Keratinocyte (primary cell): ENCODE measurements around the gene FOXP4. TPM values are rescaled to one million over a fixed set of nuclear protein-coding genes. Genes with fewer than 3 reads are reported as not detected.

Experiments used
- DNase-seq: peaks from one replicate; pipeline ENCODE4 v3.0.0-alpha.2; 2011; ENCODE audit warnings: low read depth, missing footprints, low spot score
- FAIRE-seq: peaks from 2 replicates; lab custom pipeline; 2011; peaks lifted over from hg19 to GRCh38; lab: Jason Lieb, UNC
- H2AFZ ChIP-seq: 2 replicates; pipeline ENCODE4 v1.6.0; 2012; ENCODE audit warnings: low read length, control low read depth, inconsistent platforms; ENCODE audit not compliant: control insufficient read depth
- H3K27ac ChIP-seq: 2 replicates; pipeline ENCODE4 v1.5.1; 2011; ENCODE audit warnings: low read length; ENCODE audit not compliant: control insufficient read depth, insufficient read depth
- H3K27me3 ChIP-seq: 3 replicates; pipeline ENCODE4 v1.6.0; 2011; ENCODE audit warnings: low read length; ENCODE audit not compliant: control insufficient read depth, insufficient read depth; ENCODE audit errors: extremely low read depth
- H3K36me3 ChIP-seq, 2 experiments: 2 replicates in 1 of 2; 3 replicates in 1 of 2; pipeline ENCODE4 v1.5.1; 2011; ENCODE audit warnings: low read length in 2 of 2, mild to moderate bottlenecking in 1 of 2; ENCODE audit not compliant: control insufficient read depth in 2 of 2, insufficient read depth in 2 of 2; ENCODE audit errors: extremely low read depth in 1 of 2
- H3K4me1 ChIP-seq: 3 replicates; pipeline ENCODE4 v1.5.1; 2011; ENCODE audit warnings: low read length; ENCODE audit not compliant: control insufficient read depth, insufficient read depth; ENCODE audit errors: extremely low read depth
- H3K4me2 ChIP-seq: 3 replicates; pipeline ENCODE4 v1.6.0; 2011; ENCODE audit warnings: low read depth, low read length; ENCODE audit not compliant: control insufficient read depth, insufficient read depth; ENCODE audit errors: extremely low read depth
- H3K4me3 ChIP-seq, 3 experiments: fragments of 200-600 bp in 1 of 3; sonication (generic) in 1 of 3; 2 replicates in 2 of 3; 3 replicates in 1 of 3; pipeline ENCODE4 v1.5.1; 2011 to 2016; ENCODE audit warnings: low read length in 3 of 3, mild to moderate bottlenecking in 3 of 3, control low read depth in 2 of 3, inconsistent platforms in 1 of 3, low read depth in 1 of 3, mixed read lengths in 1 of 3, mixed run types in 1 of 3, moderate library complexity in 1 of 3; ENCODE audit not compliant: control insufficient read depth in 2 of 3, insufficient read depth in 2 of 3; ENCODE audit errors: extremely low read depth in 1 of 3
- H3K79me2 ChIP-seq: 2 replicates; pipeline ENCODE4 v1.6.0; 2012; ENCODE audit warnings: low read length; ENCODE audit not compliant: control insufficient read depth, insufficient read depth
- H3K9ac ChIP-seq: 3 replicates; pipeline ENCODE4 v1.6.0; 2011; ENCODE audit warnings: low read length; ENCODE audit not compliant: control insufficient read depth, insufficient read depth; ENCODE audit errors: extremely low read depth
- H3K9me1 ChIP-seq: 3 replicates; pipeline ENCODE4 v1.6.0; 2011; ENCODE audit warnings: low read length; ENCODE audit not compliant: control insufficient read depth, insufficient read depth; ENCODE audit errors: extremely low read depth
- H3K9me3 ChIP-seq: 2 replicates; pipeline ENCODE4 v1.5.1; 2012; ENCODE audit warnings: low read depth, low read length; ENCODE audit not compliant: control insufficient read depth
- H4K20me1 ChIP-seq: 3 replicates; pipeline ENCODE4 v1.6.0; 2011; ENCODE audit warnings: low read length; ENCODE audit not compliant: control insufficient read depth, insufficient read depth; ENCODE audit errors: extremely low read depth
- CTCF ChIP-seq, 3 experiments: IDR thresholded peaks in 1 of 3; conservative IDR thresholded peaks in 1 of 3; optimal IDR thresholded peaks in 1 of 3; 2 replicates in 2 of 3; 3 replicates in 1 of 3; pipeline versions ENCODE3 to v1.5.1; 2011; ENCODE audit warnings: low read length in 3 of 3, mild to moderate bottlenecking in 3 of 3, moderate library complexity in 2 of 3, control low read depth in 1 of 3, inconsistent platforms in 1 of 3; ENCODE audit not compliant: insufficient read depth in 2 of 3; ENCODE audit errors: extremely low read depth in 1 of 3
- EZH2 ChIP-seq: IDR thresholded peaks from one replicate; pipeline ENCODE4 v1.6.1; 2012; ENCODE audit warnings: inconsistent platforms, mild to moderate bottlenecking, low read length, moderate library complexity
- dilution Hi-C: fragments of 300-500 bp; cut with MboI; formaldehyde crosslinking; loops from one replicate; pipeline ENCODE4 v1.7.0; 2020; ENCODE audit warnings: low sequenced_read_pairs; ENCODE audit not compliant: extremely low pct_ligation_motif_present
- polyA plus RNA-seq, 5 experiments: library from polyadenylated mRNA; depleted of rRNA in 3 of 5; stranded (reverse) in 3 of 5; stranded (forward) in 1 of 5; unstranded in 1 of 5; fragments of >200 nt; gene quantifications; 1 replicate in 1 of 5; 2 replicates in 3 of 5; 3 replicates in 1 of 5; pipeline versions ENCODE4 v1.2.1 to v1.2.3, GENCODE V29; 2011 to 2012; ENCODE audit warnings: missing spikeins in 2 of 5, low read depth in 1 of 5, low replicate concordance in 1 of 5

The FOXP4 gene
- polyA plus RNA-seq, 1 donor (not counting 4 experiments of a cell fraction or from before 2014, with no cell fraction given), result 1.1 TPM

- peaks cover 9% of the 10 kb centered on the region for H3K27me3 ChIP-seq
Measured at GRCh38 chr6:41529049-41529448, 17.1 kb upstream of the FOXP4 start.

GRCh38 chr6:41529970-41530369, 16.2 kb upstream of the FOXP4 start:
- dilution Hi-C loops, result no loop called here
- no peaks in the 10 kb centered on the region for H3K9me1 ChIP-seq
- H2AFZ ChIP-seq, result no peak overlapping the region
- peaks cover 9% of the 10 kb centered on the region for H3K27me3 ChIP-seq
- H3K27ac ChIP-seq, result no peak overlapping the region
- H3K9me3 ChIP-seq, result no peaks in the 10 kb centered on the region
- H3K36me3 ChIP-seq, result no peaks in the 10 kb centered on the region
- DNase-seq, result no peak
- H3K9ac ChIP-seq, result no peak overlapping the region
- no peak overlapping the region for H3K4me3 ChIP-seq
- no peaks in the 10 kb centered on the region for H3K79me2 ChIP-seq
- H3K4me2 ChIP-seq, result no peak overlapping the region
- no peak for TF ChIP-seq EZH2
- no peak for TF ChIP-seq CTCF (optimal IDR thresholded peaks at IDR 0.05 in 1 of 3, IDR thresholded peaks at IDR 0.05 in 1 of 3, conservative IDR thresholded peaks at IDR 0.05 in 1 of 3; ENCODE audit: extremely low read depth in 1 of 3, insufficient read depth in 2 of 3, low read length in 3 of 3)
- no peak for FAIRE-seq
- H4K20me1 ChIP-seq, result no peaks in the 10 kb centered on the region
- H3K4me1 ChIP-seq, result no peaks in the 10 kb centered on the region

More at GRCh38 chr6:41529049-41529448, 17.1 kb upstream of the FOXP4 start:
- H3K4me1 ChIP-seq, result no peaks in the 10 kb centered on the region
- no peaks in the 10 kb centered on the region for H3K79me2 ChIP-seq
- no peaks in the 10 kb centered on the region for H3K9me1 ChIP-seq
- no peak overlapping the region for H2AFZ ChIP-seq
- no peak overlapping the region for H3K4me3 ChIP-seq
- dilution Hi-C loops, result no loop called here
- no peaks in the 10 kb centered on the region for H3K36me3 ChIP-seq
- TF ChIP-seq EZH2, result no peak
- no peak overlapping the region for H3K4me2 ChIP-seq
- H4K20me1 ChIP-seq, result no peaks in the 10 kb centered on the region
- FAIRE-seq, result no peak
- no peak for DNase-seq
- no peak overlapping the region for H3K27ac ChIP-seq
- no peaks in the 10 kb centered on the region for H3K9me3 ChIP-seq
- H3K9ac ChIP-seq, result no peak overlapping the region

- TF ChIP-seq EZH2 (no peak), CTCF (optimal IDR thresholded peaks at IDR 0.05 in 1 of 3, IDR thresholded peaks at IDR 0.05 in 1 of 3, conservative IDR thresholded peaks at IDR 0.05 in 1 of 3; ENCODE audit: extremely low read depth in 1 of 3, insufficient read depth in 2 of 3, low read length in 3 of 3) (no peak)
- Histone ChIP-seq H3K79me2 (no peaks in the 10 kb centered on the region), H3K4me3 (no peak overlapping the region), H4K20me1 (no peaks in the 10 kb centered on the region), H3K9ac (no peak overlapping the region), H3K27ac (no peak overlapping the region), H3K4me2 (no peak overlapping the region), H2AFZ (no peak overlapping the region), H3K27me3 (peaks cover 9% of the 10 kb centered on the region), H3K9me1 (no peaks in the 10 kb centered on the region), H3K36me3 (no peaks in the 10 kb centered on the region), H3K4me1 (peaks cover 2% of the 10 kb centered on the region), H3K9me3 (no peaks in the 10 kb centered on the region)
- FAIRE-seq (no peak), DNase-seq (no peak)
- dilution Hi-C loops, result no loop called here
Measured at GRCh38 chr6:41530476-41530875, 15.7 kb upstream of the FOXP4 start.
